Activated CD4-positive, alpha-beta memory T cell treated with anti-CD3 and anti-CD28 coated beads for 36 hours (primary cell): ENCODE results near the gene PTTG1IP. TPM values are rescaled to one million over a fixed set of nuclear protein-coding genes. Genes with fewer than 3 reads are reported as not detected.
A peak's percentile ranks its signal among the peaks of the same experiment; 100 is the strongest.

Experiments used
- CTCF ChIA-PET: fragments of 350-600 bp; sonication (Branson Sonifier 250); formaldehyde crosslinking; loops from one replicate; lab custom pipeline; 2021; ENCODE audit warnings: antibody characterized with exemption, inconsistent platforms; lab: Charles Lee
- POLR2A ChIA-PET: fragments of 350-600 bp; sonication (Branson Sonifier 250); formaldehyde crosslinking; loops from one replicate; lab custom pipeline; 2021; ENCODE audit warnings: antibody characterized with exemption; lab: Charles Lee
- DNase-seq: peaks from one replicate; pipeline ENCODE4 v3.0.0-alpha.2; 2020
- H3K27ac Mint-ChIP-seq: one replicate; pipeline ENCODE4 v1.8.0; 2021; ENCODE audit warnings: mixed read lengths
- H3K27me3 Mint-ChIP-seq: one replicate; pipeline ENCODE4 v1.8.0; 2021; ENCODE audit warnings: mixed read lengths
- H3K36me3 Mint-ChIP-seq: one replicate; pipeline ENCODE4 v1.8.0; 2021; ENCODE audit warnings: mixed read lengths
- H3K4me1 Mint-ChIP-seq: one replicate; pipeline ENCODE4 v1.8.0; 2021; ENCODE audit warnings: low read depth, mixed read lengths
- H3K4me3 Mint-ChIP-seq: one replicate; pipeline ENCODE4 v1.8.0; 2021; ENCODE audit warnings: mild to moderate bottlenecking, mixed read lengths
- H3K9me3 Mint-ChIP-seq: one replicate; pipeline ENCODE4 v1.8.0; 2021; ENCODE audit warnings: mixed read lengths
- intact Hi-C: fragments of 100-400 bp; cut with micrococcal nuclease; formaldehyde crosslinking; loops from one replicate; pipeline ENCODE4 v1.15.1; 2023
- total RNA-seq, 2 experiments: library from RNA; stranded (reverse); gene quantifications; one replicate each; pipeline ENCODE4 v1.2.3, GENCODE V29; 2021

Gene PTTG1IP
- total RNA-seq, 2 experiments from 2014 or later, result 43.0 to 44.4 TPM

- ChIA-PET CTCF (interaction anchor here (2.9 kb wide), 1 partner anchor 68 kb away, joined by 17 read pairs; the partner anchor contains the start of gene UBE2G2), POLR2A (no interaction called here)
- intact Hi-C loops, result no loop called here
- peaks cover 9% of the 10 kb centered on the region for H3K36me3 Mint-ChIP-seq
- no peaks in the 10 kb centered on the region for H3K9me3 Mint-ChIP-seq
- H3K27me3 Mint-ChIP-seq, result no peaks in the 10 kb centered on the region
- H3K27ac Mint-ChIP-seq, result peak overlapping the region; percentile 88
- DNase-seq, result peak; percentile 78
- H3K4me3 Mint-ChIP-seq, result peak overlapping the region; percentile 58
- H3K4me1 Mint-ChIP-seq, result peaks cover 79% of the 10 kb centered on the region
Observed at GRCh38 chr21:44867999-44868700, 5.3 kb downstream of the PTTG1IP start.

GRCh38 chr21:44867464-44867863 is 6.0 kb downstream of the PTTG1IP start:
- POLR2A ChIA-PET, result no interaction called here
- H3K9me3 Mint-ChIP-seq, result no peaks in the 10 kb centered on the region
- intact Hi-C loops, result no loop called here
- peaks cover 77% of the 10 kb centered on the region for H3K4me1 Mint-ChIP-seq
- H3K27me3 Mint-ChIP-seq, result no peaks in the 10 kb centered on the region
- DNase-seq, result no peak
- CTCF ChIA-PET, result interaction anchor here (1.2 to 2.9 kb wide), 2 partner anchors 67 to 74 kb away, joined by 3 to 17 read pairs; partner anchors contain the start of gene UBE2G2
- H3K4me3 Mint-ChIP-seq, result no peak overlapping the region
- H3K36me3 Mint-ChIP-seq, result peaks cover 9% of the 10 kb centered on the region
- H3K27ac Mint-ChIP-seq, result peak overlapping the region; percentile 88

- intact Hi-C loops, result no loop called here
- H3K4me1 Mint-ChIP-seq, result peaks cover 72% of the 10 kb centered on the region
- H3K27me3 Mint-ChIP-seq, result no peaks in the 10 kb centered on the region
- ChIA-PET CTCF (interaction anchor here (1.2 to 2.9 kb wide), 2 partner anchors 66 to 73 kb away, joined by 3 to 17 read pairs; partner anchors contain the start of gene UBE2G2), POLR2A (no interaction called here)
- H3K27ac Mint-ChIP-seq, result peak overlapping the region; percentile 88
- H3K36me3 Mint-ChIP-seq, result peaks cover 9% of the 10 kb centered on the region
- H3K4me3 Mint-ChIP-seq, result no peak overlapping the region
- DNase-seq, result no peak
- H3K9me3 Mint-ChIP-seq, result no peaks in the 10 kb centered on the region
Observed at GRCh38 chr21:44866780-44867179, 6.7 kb downstream of the PTTG1IP start.

- DNase-seq, result peak; percentile 51
- Mint-ChIP-seq H3K27me3 (no peaks in the 10 kb centered on the region), H3K36me3 (peaks cover 11% of the 10 kb centered on the region), H3K9me3 (no peaks in the 10 kb centered on the region), H3K4me1 (peaks cover 63% of the 10 kb centered on the region), H3K4me3 (peak overlapping the region; percentile 23), H3K27ac (peak overlapping the region; percentile 86)
- ChIA-PET CTCF (interaction anchor here (2.9 kb wide), 1 partner anchor 65 kb away, joined by 17 read pairs; the partner anchor contains the start of gene UBE2G2), POLR2A (interaction anchor here (0.6 kb wide), 1 partner anchor 64 kb away, joined by 3 read pairs; the partner anchor contains the start of gene UBE2G2)
- intact Hi-C loops, result no loop called here
Observed at GRCh38 chr21:44865561-44866280, 7.8 kb downstream of the PTTG1IP start.

GRCh38 chr21:44862869-44863685 is 10.4 kb downstream of the PTTG1IP start:
- ChIA-PET POLR2A (no interaction called here), CTCF (no interaction called here)
- H3K4me1 Mint-ChIP-seq, result peaks cover 43% of the 10 kb centered on the region
- no peak for DNase-seq
- H3K4me3 Mint-ChIP-seq, result no peak overlapping the region
- H3K9me3 Mint-ChIP-seq, result no peaks in the 10 kb centered on the region
- peaks cover 18% of the 10 kb centered on the region for H3K36me3 Mint-ChIP-seq
- intact Hi-C loops, result no loop called here
- no peak overlapping the region for H3K27ac Mint-ChIP-seq
- H3K27me3 Mint-ChIP-seq, result no peaks in the 10 kb centered on the region

- Mint-ChIP-seq H3K9me3 (no peaks in the 10 kb centered on the region), H3K27ac (no peak overlapping the region), H3K4me3 (no peak overlapping the region), H3K36me3 (peaks cover 26% of the 10 kb centered on the region), H3K27me3 (no peaks in the 10 kb centered on the region), H3K4me1 (peaks cover 21% of the 10 kb centered on the region)
- POLR2A ChIA-PET, result no interaction called here
- CTCF ChIA-PET, result no interaction called here
- intact Hi-C loops, result no loop called here
- DNase-seq, result no peak
Observed at GRCh38 chr21:44858791-44859190, 14.7 kb downstream of the PTTG1IP start.

- Mint-ChIP-seq H3K27me3 (no peaks in the 10 kb centered on the region), H3K27ac (no peak overlapping the region), H3K36me3 (peaks cover 29% of the 10 kb centered on the region), H3K4me3 (no peak overlapping the region), H3K9me3 (no peaks in the 10 kb centered on the region), H3K4me1 (peaks cover 19% of the 10 kb centered on the region)
- POLR2A ChIA-PET, result no interaction called here
- intact Hi-C loops, result no loop called here
- no peak for DNase-seq
- CTCF ChIA-PET, result interaction anchor here (1.1 kb wide), 1 partner anchor 14 kb away, joined by 4 read pairs; no protein-coding TSS in a partner anchor
Observed at GRCh38 chr21:44858291-44858690, 15.2 kb downstream of the PTTG1IP start.

- Mint-ChIP-seq H3K4me1 (peaks cover 21% of the 10 kb centered on the region), H3K36me3 (peaks cover 29% of the 10 kb centered on the region), H3K27me3 (no peaks in the 10 kb centered on the region), H3K9me3 (no peaks in the 10 kb centered on the region), H3K4me3 (no peak overlapping the region), H3K27ac (peak overlapping the region; percentile 28)
- intact Hi-C loops, result no loop called here
- no peak for DNase-seq
- ChIA-PET POLR2A (no interaction called here), CTCF (interaction anchor here (0.8 to 1.1 kb wide), 2 partner anchors 15 to 57 kb away, joined by 3 to 4 read pairs; no protein-coding TSS in a partner anchor)
Observed at GRCh38 chr21:44857127-44857892, 16.2 kb downstream of the PTTG1IP start.

- ChIA-PET POLR2A (no interaction called here), CTCF (no interaction called here)
- no peaks in the 10 kb centered on the region for H3K27me3 Mint-ChIP-seq
- H3K4me3 Mint-ChIP-seq, result no peak overlapping the region
- intact Hi-C loops, result no loop called here
- H3K36me3 Mint-ChIP-seq, result peaks cover 29% of the 10 kb centered on the region
- no peaks in the 10 kb centered on the region for H3K9me3 Mint-ChIP-seq
- H3K27ac Mint-ChIP-seq, result no peak overlapping the region
- peaks cover 29% of the 10 kb centered on the region for H3K4me1 Mint-ChIP-seq
- DNase-seq, result no peak
Observed at GRCh38 chr21:44856131-44856530, 17.4 kb downstream of the PTTG1IP start.

- no peak for DNase-seq
- Mint-ChIP-seq H3K36me3 (peaks cover 32% of the 10 kb centered on the region), H3K27me3 (no peaks in the 10 kb centered on the region), H3K4me1 (peaks cover 32% of the 10 kb centered on the region), H3K9me3 (no peaks in the 10 kb centered on the region), H3K27ac (no peak overlapping the region), H3K4me3 (no peak overlapping the region)
- ChIA-PET CTCF (no interaction called here), POLR2A (no interaction called here)
- intact Hi-C loops, result no loop called here
Observed at GRCh38 chr21:44855572-44855971, 17.9 kb downstream of the PTTG1IP start.

- Mint-ChIP-seq H3K4me3 (no peak overlapping the region), H3K27me3 (no peaks in the 10 kb centered on the region), H3K36me3 (peaks cover 32% of the 10 kb centered on the region), H3K9me3 (no peaks in the 10 kb centered on the region), H3K4me1 (peaks cover 28% of the 10 kb centered on the region), H3K27ac (no peak overlapping the region)
- CTCF ChIA-PET, result no interaction called here
- no peak for DNase-seq
- POLR2A ChIA-PET, result no interaction called here
- intact Hi-C loops, result no loop called here
Observed at GRCh38 chr21:44854664-44855446, 18.6 kb downstream of the PTTG1IP start.
